Measurements from ENCODE around the gene SPARCL1. TPM values are rescaled to one million over a fixed set of nuclear protein-coding genes. Genes with fewer than 3 reads are reported as not detected.
"Not testable (repeated sequence)": the region's sequence is repeated elsewhere in the genome, so short reads cannot be mapped to it uniquely, and the experiment has no call there.

Gene SPARCL1
- total RNA-seq, 2 experiments from 2014 or later = not detected

DNA sequence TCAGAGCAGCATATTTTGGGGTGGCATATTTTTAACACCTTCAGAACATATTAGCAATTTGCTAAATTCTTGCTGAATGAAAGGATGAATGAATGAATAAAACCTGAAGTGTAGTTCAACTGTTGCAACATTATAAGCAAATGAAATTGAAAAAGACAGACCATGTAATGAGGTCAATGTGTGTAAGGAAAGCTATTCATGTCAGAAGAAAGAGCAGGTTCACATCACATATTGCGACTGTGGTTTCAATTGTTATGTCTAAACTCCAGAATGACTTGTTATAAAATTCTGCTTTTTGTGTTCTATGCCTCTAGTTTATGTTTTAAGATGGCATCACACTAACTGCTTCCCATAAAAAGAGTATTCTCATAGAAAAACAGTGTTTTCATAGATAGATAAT lies 46.2 kb upstream of the SPARCL1 start:
- no peak overlapping the region for H3K27ac ChIP-seq (ENCODE audit: low read depth, low read length, poor library complexity, severe bottlenecking)
- ChIA-PET CTCF (ENCODE audit: unreplicated experiment) (no interaction called here), POLR2A (no interaction called here)
- no TSS peak for BruUV-seq (replicated peaks)
- no peak for DNase-seq (ENCODE audit: low spot score)
- H4K20me1 ChIP-seq (ENCODE audit: insufficient read depth, low read length) = no peaks in the 10 kb centered on the region
- no peaks in the 10 kb centered on the region for H3K36me3 ChIP-seq (ENCODE audit: insufficient read depth, low read length)
- no peak overlapping the region for H3K4me3 ChIP-seq (ENCODE audit: low read depth, low read length, poor library complexity, severe bottlenecking)
- no peak overlapping the region for H3K4me2 ChIP-seq (ENCODE audit: low read length)
- intact Hi-C loops (cut with micrococcal nuclease; ENCODE audit: unreplicated experiment) = no loop called here
- TF ChIP-seq EZH2phosphoT487 (IDR thresholded peaks at IDR 0.05; ENCODE audit: borderline replicate concordance, low read depth, low read length) = no peak
- TF ChIP-seq, protein P1, sequence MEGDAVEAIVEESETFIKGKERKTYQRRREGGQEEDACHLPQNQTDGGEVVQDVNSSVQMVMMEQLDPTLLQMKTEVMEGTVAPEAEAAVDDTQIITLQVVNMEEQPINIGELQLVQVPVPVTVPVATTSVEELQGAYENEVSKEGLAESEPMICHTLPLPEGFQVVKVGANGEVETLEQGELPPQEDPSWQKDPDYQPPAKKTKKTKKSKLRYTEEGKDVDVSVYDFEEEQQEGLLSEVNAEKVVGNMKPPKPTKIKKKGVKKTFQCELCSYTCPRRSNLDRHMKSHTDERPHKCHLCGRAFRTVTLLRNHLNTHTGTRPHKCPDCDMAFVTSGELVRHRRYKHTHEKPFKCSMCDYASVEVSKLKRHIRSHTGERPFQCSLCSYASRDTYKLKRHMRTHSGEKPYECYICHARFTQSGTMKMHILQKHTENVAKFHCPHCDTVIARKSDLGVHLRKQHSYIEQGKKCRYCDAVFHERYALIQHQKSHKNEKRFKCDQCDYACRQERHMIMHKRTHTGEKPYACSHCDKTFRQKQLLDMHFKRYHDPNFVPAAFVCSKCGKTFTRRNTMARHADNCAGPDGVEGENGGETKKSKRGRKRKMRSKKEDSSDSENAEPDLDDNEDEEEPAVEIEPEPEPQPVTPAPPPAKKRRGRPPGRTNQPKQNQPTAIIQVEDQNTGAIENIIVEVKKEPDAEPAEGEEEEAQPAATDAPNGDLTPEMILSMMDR (conservative IDR thresholded peaks at IDR 0.05; ENCODE audit: low read length) = no peak
- no peaks in the 10 kb centered on the region for H3K79me2 ChIP-seq (ENCODE audit: insufficient read depth, low read depth, low read length)
- no peaks in the 10 kb centered on the region for H3K4me1 ChIP-seq (ENCODE audit: insufficient read depth, low read length, poor library complexity, severe bottlenecking)
- no peaks in the 10 kb centered on the region for H3K9me2 ChIP-seq (ENCODE audit: insufficient read depth, low read length)
- H3K9me3 ChIP-seq (ENCODE audit: low read length) = no peaks in the 10 kb centered on the region
- H2AFZ ChIP-seq (ENCODE audit: low read length) = no peak overlapping the region

DNA sequence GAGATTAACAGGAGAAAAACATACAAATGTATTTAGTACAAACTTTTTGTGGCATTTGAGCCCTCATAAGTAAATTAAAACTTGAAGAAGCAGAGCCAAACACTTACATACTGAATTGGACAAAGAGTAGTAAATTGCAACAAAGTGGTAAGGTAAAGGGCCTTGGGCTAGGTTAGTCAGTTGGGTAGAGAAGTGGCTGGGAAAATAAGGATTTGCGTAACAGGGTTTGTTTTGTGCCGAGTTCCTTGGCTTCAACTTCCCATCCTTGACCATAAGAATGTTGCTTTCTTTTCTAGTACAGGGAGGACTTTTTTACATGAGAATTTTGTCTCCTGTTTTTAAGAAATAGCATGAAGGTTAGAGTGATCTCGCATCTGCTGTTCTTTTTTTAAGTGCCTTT lies 45.8 kb upstream of the SPARCL1 start:
- no peaks in the 10 kb centered on the region for H3K4me1 ChIP-seq (ENCODE audit: insufficient read depth, low read length, poor library complexity, severe bottlenecking)
- TF ChIP-seq, protein P1 (conservative IDR thresholded peaks at IDR 0.05; ENCODE audit: low read length) = no peak
- TF ChIP-seq EZH2phosphoT487 (IDR thresholded peaks at IDR 0.05; ENCODE audit: borderline replicate concordance, low read depth, low read length) = no peak
- H2AFZ ChIP-seq (ENCODE audit: low read length) = no peak overlapping the region
- no peak for DNase-seq (ENCODE audit: low spot score)
- intact Hi-C loops (cut with micrococcal nuclease; ENCODE audit: unreplicated experiment) = no loop called here
- CTCF ChIA-PET (ENCODE audit: unreplicated experiment) = no interaction called here
- no peaks in the 10 kb centered on the region for H4K20me1 ChIP-seq (ENCODE audit: insufficient read depth, low read length)
- H3K79me2 ChIP-seq (ENCODE audit: insufficient read depth, low read depth, low read length) = no peaks in the 10 kb centered on the region
- H3K9me3 ChIP-seq (ENCODE audit: low read length) = no peaks in the 10 kb centered on the region
- H3K36me3 ChIP-seq (ENCODE audit: insufficient read depth, low read length) = no peaks in the 10 kb centered on the region
- POLR2A ChIA-PET = no interaction called here
- no TSS peak for BruUV-seq (replicated peaks)
- H3K4me3 ChIP-seq (ENCODE audit: low read depth, low read length, poor library complexity, severe bottlenecking) = no peak overlapping the region
- no peak overlapping the region for H3K4me2 ChIP-seq (ENCODE audit: low read length)
- no peak overlapping the region for H3K27ac ChIP-seq (ENCODE audit: low read depth, low read length, poor library complexity, severe bottlenecking)
- no peaks in the 10 kb centered on the region for H3K9me2 ChIP-seq (ENCODE audit: insufficient read depth, low read length)

DNA sequence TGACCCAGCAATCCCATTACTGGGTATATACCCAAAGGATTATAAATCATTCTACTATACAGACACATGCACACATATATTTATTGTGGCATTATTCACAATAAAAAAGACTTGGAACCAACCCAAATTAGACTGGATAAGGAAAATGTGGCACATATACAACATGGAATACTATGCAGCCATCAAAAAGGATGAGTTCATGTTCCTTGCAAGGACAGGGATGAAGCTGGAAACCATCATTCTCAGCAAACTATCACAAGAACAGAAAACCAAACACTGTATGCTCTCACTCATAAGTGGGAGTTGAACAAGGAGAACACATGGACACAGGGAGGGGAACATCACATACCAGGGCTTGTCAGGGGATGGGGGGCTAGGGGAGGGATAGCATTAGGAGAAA lies 45.2 kb upstream of the SPARCL1 start:
- H3K9me2 ChIP-seq (ENCODE audit: insufficient read depth, low read length); DNase-seq (ENCODE audit: low spot score); H3K4me1 ChIP-seq (ENCODE audit: insufficient read depth, low read length, poor library complexity, severe bottlenecking); H3K4me3 ChIP-seq (ENCODE audit: low read depth, low read length, poor library complexity, severe bottlenecking); CTCF ChIA-PET (ENCODE audit: unreplicated experiment); H2AFZ ChIP-seq (ENCODE audit: low read length); H3K27ac ChIP-seq (ENCODE audit: low read depth, low read length, poor library complexity, severe bottlenecking); H3K36me3 ChIP-seq (ENCODE audit: insufficient read depth, low read length); H3K4me2 ChIP-seq (ENCODE audit: low read length); H3K9me3 ChIP-seq (ENCODE audit: low read length); H4K20me1 ChIP-seq (ENCODE audit: insufficient read depth, low read length); H3K79me2 ChIP-seq (ENCODE audit: insufficient read depth, low read depth, low read length); intact Hi-C loops (cut with micrococcal nuclease; ENCODE audit: unreplicated experiment); POLR2A ChIA-PET; BruUV-seq (replicated peaks): not testable (repeated sequence)

Data from OCI-LY7 (cell line).